Astrocyte of the spinal cord (primary cell): ENCODE data around the gene DDAH2.
"Not testable (repeated sequence)": the region's sequence is repeated elsewhere in the genome, so short reads cannot be mapped to it uniquely, and the experiment has no call there.

Experiments used
- DNase-seq: peaks from one replicate; pipeline ENCODE4 v3.0.0; 2011; ENCODE audit warnings: low read depth, low spot score
- H3K4me3 ChIP-seq: 2 replicates; pipeline ENCODE4 v1.5.1; 2011; ENCODE audit warnings: low read depth, mild to moderate bottlenecking, low read length, moderate library complexity
- CTCF ChIP-seq: IDR thresholded peaks from 2 replicates; pipeline ENCODE4 v1.5.1; 2012; ENCODE audit warnings: low read depth, mild to moderate bottlenecking, low read length, inconsistent platforms
- in situ Hi-C: cut with HindIII; loops from 2 replicates; pipeline ENCODE4 v1.10.0; 2017; ENCODE audit warnings: low sequenced_read_pairs

The DDAH2 gene

DNA sequence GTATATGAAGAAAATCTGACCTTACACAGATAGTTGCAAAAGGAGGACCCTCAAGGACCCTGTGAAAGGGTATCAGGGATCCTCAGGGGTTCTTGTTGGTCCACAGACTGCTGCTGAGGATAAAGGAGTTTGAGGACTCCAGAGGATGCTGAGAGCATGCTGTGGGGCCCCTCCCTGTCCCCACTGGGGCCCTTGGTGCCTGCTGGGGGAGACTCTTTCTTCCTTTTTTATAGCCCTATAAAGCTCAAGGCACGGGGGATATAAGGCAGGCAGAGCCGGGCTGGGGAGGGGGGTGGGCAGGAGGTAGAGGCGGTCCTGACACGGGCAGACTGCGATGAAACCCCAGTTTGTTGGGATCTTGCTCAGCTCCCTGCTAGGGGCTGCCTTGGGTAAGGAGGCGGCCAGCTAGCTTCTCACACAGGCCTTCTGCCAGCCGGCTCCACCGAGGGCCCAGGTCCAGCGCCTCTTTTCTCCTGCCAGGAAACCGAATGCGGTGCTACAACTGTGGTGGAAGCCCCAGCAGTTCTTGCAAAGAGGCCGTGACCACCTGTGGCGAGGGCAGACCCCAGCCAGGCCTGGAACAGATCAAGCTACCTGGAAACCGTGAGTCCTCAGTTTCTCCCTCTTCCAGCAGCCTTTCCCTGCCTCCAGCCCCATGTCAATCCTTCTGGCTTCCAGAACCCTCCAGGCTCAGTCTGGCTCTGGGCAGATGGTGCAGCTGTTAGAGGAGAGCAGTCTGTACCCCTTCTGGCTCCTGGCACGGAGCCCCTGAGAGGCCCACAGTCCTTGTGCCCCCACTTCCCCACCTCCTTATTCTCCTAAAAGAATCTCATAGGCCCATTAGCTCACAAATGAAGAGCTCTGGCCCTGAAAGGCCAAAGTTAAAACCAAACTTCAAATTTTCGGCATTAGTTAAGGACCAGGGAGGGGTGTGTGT lies 13.8 kb downstream of the DDAH2 start, which contains the start of gene LY6G6D:
Gene LY6G6D, plus strand, starts transcription at position 327 of the 937 bp plus-strand sequence. Its CDS starts 8 bp downstream, at position 335.
- TF ChIP-seq CTCF: no peak
- no peak within 1 kb of the TSS for H3K4me3 ChIP-seq
- in situ Hi-C loops: no loop called here
- no peak for DNase-seq

DNA sequence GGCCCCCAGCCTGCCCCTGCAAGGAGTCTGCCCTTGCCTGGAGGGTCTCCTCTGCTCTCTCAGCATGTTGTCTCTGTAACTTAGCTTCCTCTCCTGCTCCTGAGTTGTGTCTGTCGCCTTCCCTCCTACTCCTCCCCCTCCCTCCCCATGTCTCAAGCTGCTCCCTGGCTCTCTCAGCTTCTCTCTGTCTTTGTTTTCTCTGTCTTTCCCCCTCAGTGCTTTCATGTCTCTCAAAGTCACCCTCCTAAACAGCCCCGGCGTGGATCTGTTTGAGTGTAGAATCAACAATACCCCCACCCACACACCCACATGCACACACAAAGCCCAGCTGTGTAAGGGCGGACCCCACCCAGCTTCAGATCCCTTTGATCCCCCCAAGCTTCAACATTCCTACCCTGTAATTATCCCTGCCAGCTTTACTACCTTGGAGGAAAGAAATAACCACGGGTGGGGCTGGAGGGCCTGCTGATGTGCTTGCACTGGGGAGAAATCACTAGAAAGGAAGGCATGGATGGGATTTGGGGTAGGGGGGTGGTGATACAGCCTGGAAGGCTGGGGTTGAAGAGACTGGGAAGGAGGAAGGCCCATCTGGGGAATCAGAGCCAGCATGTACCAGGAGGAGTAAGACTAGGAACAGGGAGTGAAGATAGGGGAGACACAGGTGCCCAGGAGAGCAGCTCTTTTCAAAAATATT lies 15.0 kb downstream of the DDAH2 start:
- no peak for TF ChIP-seq CTCF
- no peak overlapping the region for H3K4me3 ChIP-seq
- DNase-seq: no peak
- in situ Hi-C loops: no loop called here

DNA sequence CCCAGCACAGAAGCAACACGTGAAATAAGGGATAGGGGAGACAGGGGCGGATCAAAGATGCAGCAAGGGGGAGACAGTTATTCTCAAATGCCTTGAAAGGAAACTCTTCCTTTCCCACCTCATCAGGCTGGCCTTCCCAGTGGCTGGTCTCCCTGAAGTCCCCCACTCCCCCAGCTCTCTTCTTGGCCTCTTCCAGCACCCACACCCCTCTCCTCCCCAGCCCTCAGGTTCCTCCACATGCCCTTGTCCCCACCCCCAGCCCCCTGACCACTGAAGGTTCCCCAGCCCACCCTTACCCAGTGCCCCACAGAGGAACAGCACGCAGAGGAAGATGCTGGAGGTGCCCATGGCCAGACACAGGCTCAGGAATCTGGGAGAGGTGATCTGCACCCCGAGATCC lies 15.6 kb downstream of the DDAH2 start:
- H3K4me3 ChIP-seq: no peak overlapping the region
- in situ Hi-C loops: no loop called here
- TF ChIP-seq CTCF: no peak
- no peak for DNase-seq

- no peak for TF ChIP-seq CTCF
- in situ Hi-C loops: no loop called here
- no peak for DNase-seq
- no peak overlapping the region for H3K4me3 ChIP-seq
Observed at GRCh38 chr6:31712296-31712695, 16.8 kb downstream of the DDAH2 start.

GRCh38 chr6:31711233-31711632 lies 17.9 kb downstream of the DDAH2 start:
- H3K4me3 ChIP-seq: no peak overlapping the region
- no peak for TF ChIP-seq CTCF
- in situ Hi-C loops: no loop called here
- DNase-seq: no peak

DNA sequence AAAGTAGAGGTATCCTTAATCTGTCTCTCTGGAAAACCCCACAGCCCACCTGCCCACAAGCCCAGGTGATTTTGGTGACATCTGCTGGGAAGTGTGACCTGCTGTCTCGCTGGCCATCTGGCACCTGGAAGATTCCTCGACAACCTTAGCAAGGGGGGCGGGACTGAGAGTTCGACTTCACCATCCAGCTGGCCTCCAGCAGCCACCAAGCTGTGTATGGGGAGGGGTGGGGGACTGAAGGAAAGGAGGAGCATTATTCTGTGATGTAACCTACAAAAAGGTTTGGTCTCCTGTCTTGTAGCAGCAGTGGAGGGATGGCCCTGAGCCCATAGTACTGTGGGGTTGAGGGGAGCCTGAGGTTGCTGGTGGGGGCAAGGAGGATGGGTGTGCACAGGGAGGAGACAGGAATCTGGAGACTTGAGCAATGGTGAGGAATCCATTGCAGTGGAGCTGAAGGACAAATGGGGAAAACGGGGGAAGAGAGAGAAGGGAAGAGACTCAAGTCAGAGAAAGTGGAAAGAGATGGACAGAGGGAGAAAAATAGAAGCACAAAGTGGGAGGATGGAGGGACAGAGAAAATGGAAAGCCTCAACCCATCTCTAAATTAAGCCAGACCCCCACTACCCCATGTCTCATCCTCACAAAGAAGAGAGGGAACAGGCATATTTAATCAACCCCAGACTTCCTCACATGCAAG lies 18.4 kb downstream of the DDAH2 start:
- H3K4me3 ChIP-seq: no peak overlapping the region
- in situ Hi-C loops: no loop called here
- no peak for DNase-seq
- no peak for TF ChIP-seq CTCF

GRCh38 chr6:31709157-31709556 lies 19.9 kb downstream of the DDAH2 start:
- H3K4me3 ChIP-seq, DNase-seq, in situ Hi-C loops: not testable (repeated sequence)
